ENCODE data around the gene DLG1. TPM values are rescaled to one million over a fixed set of nuclear protein-coding genes. Genes with fewer than 3 reads are reported as not detected.

DLG1 gene
- total RNA-seq, 1 donor from 2014 or later = 138 TPM

GRCh38 chr3:197340521-197340871, 42.1 kb upstream of the DLG1 start:
- Mint-ChIP-seq H3K4me1 (peaks cover 33% of the 10 kb centered on the region), H3K27ac (no peak overlapping the region), H3K36me3 (no peaks in the 10 kb centered on the region), H3K4me3 (peak overlapping the region; percentile 6), H3K27me3 (ENCODE audit: insufficient read depth, low read depth) (peaks cover 12% of the 10 kb centered on the region), H3K9me3 (no peaks in the 10 kb centered on the region)
- H3K9me3 ChIP-seq (ENCODE audit: low read depth) = no peaks in the 10 kb centered on the region
- H3K9ac ChIP-seq = no peak overlapping the region
- H3K4me1 ChIP-seq = peaks cover 11% of the 10 kb centered on the region
- H2AFZ ChIP-seq (replicated peaks) = peak overlapping the region; percentile 69
- no peaks in the 10 kb centered on the region for H4K20me1 ChIP-seq (ENCODE audit: low read depth)
- H3K27ac ChIP-seq = no peak overlapping the region
- no peaks in the 10 kb centered on the region for H3F3A ChIP-seq (ENCODE audit: low read depth)
- no peaks in the 10 kb centered on the region for H3K36me3 ChIP-seq
- H3K4me2 ChIP-seq = peak overlapping the region; percentile 19
- H3K4me3 ChIP-seq = no peak overlapping the region
- no peak for DNase-seq (ENCODE audit: low spot score)
- TF ChIP-seq EZH2 (IDR thresholded peaks at IDR 0.05) (no peak), EZH2phosphoT487 (IDR thresholded peaks at IDR 0.05) (no peak)
- TF ChIP-seq, protein P1, sequence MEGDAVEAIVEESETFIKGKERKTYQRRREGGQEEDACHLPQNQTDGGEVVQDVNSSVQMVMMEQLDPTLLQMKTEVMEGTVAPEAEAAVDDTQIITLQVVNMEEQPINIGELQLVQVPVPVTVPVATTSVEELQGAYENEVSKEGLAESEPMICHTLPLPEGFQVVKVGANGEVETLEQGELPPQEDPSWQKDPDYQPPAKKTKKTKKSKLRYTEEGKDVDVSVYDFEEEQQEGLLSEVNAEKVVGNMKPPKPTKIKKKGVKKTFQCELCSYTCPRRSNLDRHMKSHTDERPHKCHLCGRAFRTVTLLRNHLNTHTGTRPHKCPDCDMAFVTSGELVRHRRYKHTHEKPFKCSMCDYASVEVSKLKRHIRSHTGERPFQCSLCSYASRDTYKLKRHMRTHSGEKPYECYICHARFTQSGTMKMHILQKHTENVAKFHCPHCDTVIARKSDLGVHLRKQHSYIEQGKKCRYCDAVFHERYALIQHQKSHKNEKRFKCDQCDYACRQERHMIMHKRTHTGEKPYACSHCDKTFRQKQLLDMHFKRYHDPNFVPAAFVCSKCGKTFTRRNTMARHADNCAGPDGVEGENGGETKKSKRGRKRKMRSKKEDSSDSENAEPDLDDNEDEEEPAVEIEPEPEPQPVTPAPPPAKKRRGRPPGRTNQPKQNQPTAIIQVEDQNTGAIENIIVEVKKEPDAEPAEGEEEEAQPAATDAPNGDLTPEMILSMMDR (IDR thresholded peaks at IDR 0.05) = no peak
- no peaks in the 10 kb centered on the region for H3K79me2 ChIP-seq (ENCODE audit: low read depth)
- H3K27me3 ChIP-seq = no peaks in the 10 kb centered on the region

GRCh38 chr3:197339841-197340520, 41.6 kb upstream of the DLG1 start:
- no peak overlapping the region for H3K9ac ChIP-seq
- DNase-seq (ENCODE audit: low spot score) = no peak
- Mint-ChIP-seq H3K27ac (no peak overlapping the region), H3K4me3 (no peak overlapping the region), H3K9me3 (no peaks in the 10 kb centered on the region), H3K4me1 (peaks cover 37% of the 10 kb centered on the region), H3K36me3 (no peaks in the 10 kb centered on the region), H3K27me3 (ENCODE audit: insufficient read depth, low read depth) (peaks cover 12% of the 10 kb centered on the region)
- H3K36me3 ChIP-seq = no peaks in the 10 kb centered on the region
- H3K9me3 ChIP-seq (ENCODE audit: low read depth) = no peaks in the 10 kb centered on the region
- H3K27me3 ChIP-seq = no peaks in the 10 kb centered on the region
- H3K79me2 ChIP-seq (ENCODE audit: low read depth) = no peaks in the 10 kb centered on the region
- no peak overlapping the region for H3K4me3 ChIP-seq
- H2AFZ ChIP-seq (replicated peaks) = peak overlapping the region; percentile 69
- no peak overlapping the region for H3K27ac ChIP-seq
- no peaks in the 10 kb centered on the region for H4K20me1 ChIP-seq (ENCODE audit: low read depth)
- peak overlapping the region; percentile 19 for H3K4me2 ChIP-seq
- peaks cover 11% of the 10 kb centered on the region for H3K4me1 ChIP-seq
- TF ChIP-seq EZH2phosphoT487 (IDR thresholded peaks at IDR 0.05) (no peak), EZH2 (IDR thresholded peaks at IDR 0.05) (no peak)
- TF ChIP-seq, protein P1 (IDR thresholded peaks at IDR 0.05) = no peak
- H3F3A ChIP-seq (ENCODE audit: low read depth) = no peaks in the 10 kb centered on the region

- Histone ChIP-seq H2AFZ (replicated peaks) (no peak overlapping the region), H3K36me3 (no peaks in the 10 kb centered on the region), H3K9me3 (ENCODE audit: low read depth) (no peaks in the 10 kb centered on the region), H4K20me1 (ENCODE audit: low read depth) (no peaks in the 10 kb centered on the region), H3K27me3 (no peaks in the 10 kb centered on the region), H3K9ac (no peak overlapping the region), H3K4me2 (no peak overlapping the region), H3K79me2 (ENCODE audit: low read depth) (no peaks in the 10 kb centered on the region), H3K27ac (no peak overlapping the region), H3K4me1 (peaks cover 21% of the 10 kb centered on the region), H3K4me3 (no peak overlapping the region), H3F3A (ENCODE audit: low read depth) (peaks cover 9% of the 10 kb centered on the region)
- no peaks in the 10 kb centered on the region for H3K9me3 Mint-ChIP-seq
- no peak overlapping the region for H3K4me3 Mint-ChIP-seq
- no peaks in the 10 kb centered on the region for H3K36me3 Mint-ChIP-seq
- TF ChIP-seq EZH2phosphoT487 (IDR thresholded peaks at IDR 0.05) = no peak
- TF ChIP-seq, protein P1 (IDR thresholded peaks at IDR 0.05) = no peak
- no peak for TF ChIP-seq EZH2 (IDR thresholded peaks at IDR 0.05)
- peaks cover 12% of the 10 kb centered on the region for H3K27me3 Mint-ChIP-seq (ENCODE audit: insufficient read depth, low read depth)
- DNase-seq (ENCODE audit: low spot score) = no peak
- H3K4me1 Mint-ChIP-seq = peaks cover 45% of the 10 kb centered on the region
- no peak overlapping the region for H3K27ac Mint-ChIP-seq
Observed at GRCh38 chr3:197338586-197338985, 40.2 kb upstream of the DLG1 start.

Data from neural progenitor cell (in vitro differentiated cells).